Measurements from ENCODE around the gene FAM53B.

The FAM53B gene

GRCh38 chr10:124741922-124742412 lies 2.2 kb downstream of the FAM53B start:
- no peak for DNase-seq

- peak; percentile 73 for DNase-seq
Measured at GRCh38 chr10:124741281-124741921, 2.8 kb downstream of the FAM53B start.

- DNase-seq: no peak
Measured at GRCh38 chr10:124740369-124741280, 3.6 kb downstream of the FAM53B start.

DNA sequence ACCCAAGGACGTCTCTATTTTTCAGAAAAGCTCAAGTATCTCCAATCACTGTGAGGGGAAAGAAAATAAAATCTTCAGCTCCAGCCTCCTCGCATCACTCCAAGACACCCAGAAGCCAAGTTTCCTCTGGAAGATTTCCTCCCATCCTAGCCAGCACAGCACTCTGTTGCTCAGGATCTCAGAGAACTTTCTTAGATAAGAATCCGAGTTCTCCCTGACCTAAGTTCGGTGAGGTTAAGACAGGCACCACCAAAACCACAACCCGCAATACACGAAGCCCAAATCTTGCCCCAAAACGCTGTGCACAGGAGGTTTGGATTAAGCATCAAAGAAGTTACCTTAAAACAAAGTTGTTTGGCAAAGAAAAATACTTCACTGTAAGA lies 4.2 kb downstream of the FAM53B start:
- DNase-seq: no peak

DNA sequence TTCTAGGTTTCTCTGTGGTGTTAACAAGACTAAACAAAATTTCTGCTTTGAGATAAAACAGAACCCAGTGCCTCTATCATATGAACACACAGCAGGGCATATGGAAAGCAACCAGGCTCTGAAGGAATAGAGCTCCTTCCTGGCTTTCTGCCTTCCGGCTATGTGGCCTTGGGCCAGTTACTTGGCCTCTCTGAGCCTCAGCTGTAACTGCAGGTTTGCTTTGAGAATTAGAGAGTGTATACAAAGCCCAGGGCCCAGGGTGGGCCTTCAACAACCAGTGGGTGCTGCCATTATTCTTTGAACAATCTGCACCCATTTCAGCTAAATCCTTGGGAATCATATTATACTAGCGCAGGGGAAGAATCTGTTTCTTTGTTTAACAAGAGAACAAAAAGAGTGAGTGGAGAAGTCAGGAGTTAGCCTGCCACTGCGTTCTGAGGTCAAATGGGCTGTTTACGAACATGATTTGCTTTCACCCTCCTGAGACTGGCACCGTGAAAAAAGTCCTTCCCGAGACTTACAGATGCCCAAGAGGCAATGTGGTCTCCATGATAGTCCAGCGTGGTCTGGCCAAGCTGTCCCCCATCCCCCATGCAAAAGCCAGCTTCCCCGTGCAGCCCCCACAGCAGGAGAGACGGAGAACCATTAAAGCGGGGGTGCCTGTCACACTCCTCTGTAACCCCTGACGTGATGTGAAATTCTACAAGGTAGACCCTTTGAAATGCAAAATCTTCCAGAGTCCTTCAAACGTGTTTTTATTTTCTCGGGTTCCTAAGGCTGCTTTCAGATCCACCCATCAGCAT lies 4.9 kb downstream of the FAM53B start:
- DNase-seq: no peak

DNA sequence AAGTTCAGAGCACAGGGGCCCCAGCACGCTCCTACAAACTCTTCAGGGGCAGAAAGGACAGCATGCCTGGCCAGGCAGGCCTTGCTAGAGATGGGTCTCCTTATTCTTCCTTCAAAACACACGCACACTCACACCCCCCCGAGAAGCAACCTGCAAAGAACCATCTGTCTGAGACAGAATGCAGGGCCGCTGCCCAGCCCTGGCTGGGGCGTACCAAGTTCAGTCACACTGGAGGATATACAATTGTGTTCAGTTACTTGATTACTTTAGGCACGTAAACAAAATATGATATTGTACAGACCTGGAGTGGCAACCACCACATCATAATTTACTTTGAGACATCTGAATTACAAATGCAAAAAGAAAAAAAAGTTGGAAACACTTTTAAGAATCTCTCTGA lies 5.7 kb downstream of the FAM53B start:
- no peak for DNase-seq

GRCh38 chr10:124737708-124738107 lies 6.5 kb downstream of the FAM53B start:
- no peak for DNase-seq

GRCh38 chr10:124737221-124737620 lies 7.0 kb downstream of the FAM53B start:
- DNase-seq: no peak

DNA sequence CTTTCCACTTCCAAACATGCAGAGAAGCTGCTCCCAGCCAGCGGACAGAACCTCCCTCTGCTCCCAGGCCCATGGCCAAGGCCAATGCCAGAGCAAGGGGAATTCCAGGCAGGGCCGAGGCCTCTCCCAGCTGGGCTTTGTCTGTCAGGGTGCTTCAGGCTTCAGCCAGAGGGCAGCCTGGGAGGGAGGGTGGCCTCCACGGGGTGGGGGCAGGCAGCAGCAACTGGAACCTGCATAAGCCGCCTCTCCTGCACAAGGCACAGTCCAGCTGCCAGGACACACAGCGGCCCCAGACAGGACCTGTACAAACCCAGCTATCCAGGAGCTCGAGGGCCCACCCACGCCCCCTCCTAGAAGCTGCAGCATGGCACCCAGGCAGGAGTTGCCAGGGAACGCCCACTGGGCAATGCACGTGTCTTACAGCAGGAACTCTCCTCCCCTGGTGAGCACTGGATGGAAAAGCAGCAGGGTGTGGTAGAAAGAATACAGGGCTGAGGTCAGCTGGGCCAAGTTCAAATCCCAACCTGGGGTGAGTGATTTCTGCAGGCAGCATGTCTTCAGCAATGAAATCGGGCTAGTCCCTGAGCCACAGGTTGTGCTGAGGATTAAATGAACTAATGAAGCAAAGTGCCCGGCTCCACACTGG lies 7.6 kb downstream of the FAM53B start:
- no peak for DNase-seq

DNA sequence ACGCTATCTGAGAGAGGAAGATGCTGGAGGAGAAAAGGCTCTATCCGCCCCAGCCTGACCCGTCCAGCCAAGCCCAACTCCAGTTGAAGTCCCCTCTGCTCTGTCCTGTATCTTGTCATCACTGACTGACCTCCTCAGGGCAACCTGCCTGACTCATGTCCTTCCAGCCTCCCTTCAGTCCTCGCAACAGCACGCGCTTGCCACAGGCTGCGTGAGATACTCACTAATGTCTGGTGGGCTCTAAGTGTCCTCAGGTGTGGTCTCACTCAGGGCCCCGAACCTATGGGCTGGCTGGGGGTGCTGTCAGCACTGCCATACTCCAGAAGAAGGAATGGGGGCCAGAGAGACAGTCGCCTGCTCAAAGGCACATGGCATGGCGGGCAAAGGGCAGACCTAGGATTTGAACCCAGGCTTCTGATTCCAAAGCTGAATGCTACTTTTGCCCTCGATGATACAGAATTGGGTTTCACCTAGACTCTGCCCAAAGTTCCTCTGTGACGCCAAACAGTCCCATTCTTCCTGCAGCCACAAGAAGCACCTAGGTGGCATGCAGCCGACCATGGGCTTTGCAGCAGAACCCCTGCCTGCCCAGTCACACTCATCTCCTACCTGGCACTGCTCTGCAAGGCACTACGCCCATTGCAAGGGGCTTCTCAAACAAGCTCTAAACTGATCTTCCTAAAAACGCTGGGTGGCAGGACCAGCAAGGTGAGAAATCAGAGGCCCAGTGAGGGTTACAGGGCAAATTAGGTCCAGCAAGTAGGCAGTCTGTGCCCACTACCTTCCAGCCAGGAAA lies 8.5 kb downstream of the FAM53B start:
- DNase-seq: no peak

DNA sequence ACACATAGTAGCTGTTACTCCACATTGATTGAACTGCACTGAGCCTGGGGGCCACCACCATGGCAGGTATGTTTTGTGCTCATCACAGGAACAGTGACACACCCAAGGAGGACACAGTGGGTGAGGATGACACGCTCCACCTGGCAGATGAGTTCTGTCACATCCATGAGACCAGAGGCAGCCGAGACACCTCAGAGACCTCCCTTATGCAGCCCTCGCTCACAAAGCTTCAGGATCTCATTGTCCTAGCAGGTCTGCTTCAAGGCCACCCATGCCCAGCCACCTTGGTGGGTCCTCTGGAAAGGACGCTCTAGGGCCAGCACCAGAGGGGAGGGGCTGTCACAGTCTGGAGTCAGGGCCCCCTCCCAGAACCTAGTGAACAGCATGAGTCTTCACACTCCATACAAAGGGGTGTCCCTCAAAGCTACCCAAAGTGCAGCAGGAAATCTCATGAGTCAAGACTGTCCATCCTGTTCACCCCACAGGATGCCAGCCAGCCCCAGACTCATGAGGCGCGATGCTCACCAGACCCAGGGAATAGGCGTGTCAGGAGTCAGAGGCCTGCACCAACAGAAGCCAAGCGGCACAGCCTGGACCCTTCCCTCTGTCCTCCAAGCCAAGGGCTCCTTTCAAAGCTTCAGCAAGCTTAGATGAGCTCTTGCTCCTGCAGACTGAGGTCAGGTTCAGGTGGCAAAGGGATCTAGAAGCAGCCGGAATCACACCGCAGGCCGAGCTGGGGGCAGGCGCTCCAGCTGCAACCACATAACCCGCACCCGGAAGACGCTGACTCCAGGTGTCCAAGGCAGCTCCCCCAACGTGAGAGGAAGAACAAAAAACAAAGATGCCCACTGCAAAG lies 9.6 kb downstream of the FAM53B start:
- DNase-seq: no peak

GRCh38 chr10:124733571-124734245 lies 10.5 kb downstream of the FAM53B start:
- DNase-seq: no peak

GRCh38 chr10:124732931-124733570 lies 11.1 kb downstream of the FAM53B start:
- DNase-seq: peak; percentile 59

DNA sequence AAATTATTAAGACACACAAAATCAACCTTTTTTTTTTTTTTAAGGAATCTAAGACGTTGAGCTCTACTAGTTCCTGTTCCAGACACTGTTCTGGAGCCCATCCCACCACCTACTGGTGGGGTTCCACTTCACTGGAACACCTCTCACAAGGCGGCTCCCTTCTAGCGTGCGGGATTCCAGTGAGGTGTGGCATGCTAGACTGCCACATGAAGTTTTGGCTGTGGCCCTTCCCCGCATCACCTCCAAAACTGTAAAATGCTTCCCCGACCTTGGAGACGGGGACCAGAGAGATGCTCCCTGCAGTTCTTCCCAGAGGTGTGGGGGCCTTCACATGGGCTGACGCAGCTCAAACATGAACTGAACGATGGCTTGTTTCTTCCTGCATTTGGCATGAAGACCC lies 12.6 kb downstream of the FAM53B start:
- DNase-seq: no peak

GRCh38 chr10:124730790-124731189 lies 13.4 kb downstream of the FAM53B start:
- DNase-seq: no peak

GRCh38 chr10:124728830-124729661 lies 15.1 kb downstream of the FAM53B start:
- DNase-seq: no peak

- no peak for DNase-seq
Measured at GRCh38 chr10:124728071-124728829, 15.9 kb downstream of the FAM53B start.

DNA sequence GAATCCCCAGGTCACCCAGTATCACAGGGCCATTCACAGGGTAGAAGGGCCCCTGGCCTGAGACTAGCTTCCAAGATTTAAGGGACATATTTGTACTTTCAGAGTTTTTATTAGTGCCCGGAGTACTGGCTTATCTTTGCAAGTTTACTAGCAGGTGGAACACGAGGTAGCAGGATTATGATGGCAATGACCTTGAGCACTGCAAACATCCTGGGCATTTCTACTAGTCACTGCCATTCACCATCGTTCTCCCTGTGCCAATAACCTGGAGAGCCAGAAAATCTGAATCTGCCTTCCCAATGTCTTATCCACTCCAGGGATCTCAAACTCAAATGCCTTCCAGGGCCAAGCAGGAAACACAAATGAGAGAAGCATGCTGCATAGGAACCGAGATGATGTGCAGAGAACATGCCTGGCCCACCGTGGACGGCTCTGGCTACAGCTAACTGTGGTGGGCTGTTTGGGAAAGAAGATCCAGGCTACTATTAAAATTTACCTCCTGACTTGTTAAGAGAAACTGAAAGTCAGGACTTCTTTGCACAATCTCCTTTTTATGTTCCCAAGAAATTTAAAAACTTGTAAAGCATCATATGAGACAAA lies 16.7 kb downstream of the FAM53B start:
- no peak for DNase-seq
